ENCODE measurements around the gene PTGS1.

Gene PTGS1

GRCh38 chr9:122342323-122343050 lies 28.3 kb upstream of the PTGS1 start:
- CTCF ChIA-PET, result interaction anchor here (1.2 to 11.1 kb wide), 3 partner anchors 8 to 244 kb away, joined by 3 to 243 read pairs (median 100); no protein-coding TSS in a partner anchor

GRCh38 chr9:122346478-122347347 lies 24.1 kb upstream of the PTGS1 start:
- ChIA-PET CTCF (interaction anchor here (1.0 to 11.1 kb wide), 5 partner anchors 9 to 248 kb away, joined by 4 to 243 read pairs (median 8); no protein-coding TSS in a partner anchor), POLR2A (no interaction called here)
- TF ChIP-seq, protein P1, sequence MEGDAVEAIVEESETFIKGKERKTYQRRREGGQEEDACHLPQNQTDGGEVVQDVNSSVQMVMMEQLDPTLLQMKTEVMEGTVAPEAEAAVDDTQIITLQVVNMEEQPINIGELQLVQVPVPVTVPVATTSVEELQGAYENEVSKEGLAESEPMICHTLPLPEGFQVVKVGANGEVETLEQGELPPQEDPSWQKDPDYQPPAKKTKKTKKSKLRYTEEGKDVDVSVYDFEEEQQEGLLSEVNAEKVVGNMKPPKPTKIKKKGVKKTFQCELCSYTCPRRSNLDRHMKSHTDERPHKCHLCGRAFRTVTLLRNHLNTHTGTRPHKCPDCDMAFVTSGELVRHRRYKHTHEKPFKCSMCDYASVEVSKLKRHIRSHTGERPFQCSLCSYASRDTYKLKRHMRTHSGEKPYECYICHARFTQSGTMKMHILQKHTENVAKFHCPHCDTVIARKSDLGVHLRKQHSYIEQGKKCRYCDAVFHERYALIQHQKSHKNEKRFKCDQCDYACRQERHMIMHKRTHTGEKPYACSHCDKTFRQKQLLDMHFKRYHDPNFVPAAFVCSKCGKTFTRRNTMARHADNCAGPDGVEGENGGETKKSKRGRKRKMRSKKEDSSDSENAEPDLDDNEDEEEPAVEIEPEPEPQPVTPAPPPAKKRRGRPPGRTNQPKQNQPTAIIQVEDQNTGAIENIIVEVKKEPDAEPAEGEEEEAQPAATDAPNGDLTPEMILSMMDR (IDR thresholded peaks at IDR 0.05; ENCODE audit: control extremely low read depth, extremely low read depth, low read depth, missing control alignments), result no peak
- DNase-seq (ENCODE audit: extremely low spot score), result no peak

More at GRCh38 chr9:122342323-122343050, 28.3 kb upstream of the PTGS1 start:
- TF ChIP-seq, protein P1 (IDR thresholded peaks at IDR 0.05; ENCODE audit: control extremely low read depth, extremely low read depth, low read depth, missing control alignments), result no peak
- no peak for DNase-seq (ENCODE audit: extremely low spot score)
- POLR2A ChIA-PET, result no interaction called here

- TF ChIP-seq, protein P1 (IDR thresholded peaks at IDR 0.05; ENCODE audit: control extremely low read depth, extremely low read depth, low read depth, missing control alignments), result no peak
- DNase-seq (ENCODE audit: extremely low spot score), result no peak
- CTCF ChIA-PET, result interaction anchor here (9.8 to 11.1 kb wide), 2 partner anchors 223 to 249 kb away, joined by 100 to 243 read pairs; no protein-coding TSS in a partner anchor
- POLR2A ChIA-PET, result no interaction called here
These were observed 23.2 kb upstream of the PTGS1 start for GRCh38 chr9:122347348-122348287.

GRCh38 chr9:122348288-122348777 lies 22.5 kb upstream of the PTGS1 start:
- TF ChIP-seq, protein P1 (IDR thresholded peaks at IDR 0.05; ENCODE audit: control extremely low read depth, extremely low read depth, low read depth, missing control alignments), result no peak
- CTCF ChIA-PET, result interaction anchor here (9.8 to 11.1 kb wide), 2 partner anchors 224 to 250 kb away, joined by 100 to 243 read pairs; no protein-coding TSS in a partner anchor
- POLR2A ChIA-PET, result no interaction called here
- no peak for DNase-seq (ENCODE audit: extremely low spot score)

GRCh38 chr9:122348791-122349190 lies 22.0 kb upstream of the PTGS1 start:
- ChIA-PET CTCF (interaction anchor here (1.8 to 11.1 kb wide), 3 partner anchors 203 to 250 kb away, joined by 4 to 243 read pairs (median 100); no protein-coding TSS in a partner anchor), POLR2A (no interaction called here)
- no peak for DNase-seq (ENCODE audit: extremely low spot score)
- TF ChIP-seq, protein P1 (IDR thresholded peaks at IDR 0.05; ENCODE audit: control extremely low read depth, extremely low read depth, low read depth, missing control alignments), result no peak

All from GM10248 (cell line).